EL (cell line): Measurements from ENCODE around the gene OR5T1.

Source experiments
- DNase-seq: peaks from one replicate; pipeline ENCODE4 v3.0.0-alpha.2; 2016

The OR5T1 gene

GRCh38 chr11:56273854-56274253 is at the start of gene OR5T1:
Gene OR5T1 (plus strand): TSS chr11:56274154. CDS start chr11:56275639, 1,485 bp downstream.
- DNase-seq: no peak

- no peak for DNase-seq
Observed at GRCh38 chr11:56234155-56234554, 39.8 kb upstream of the OR5T1 start, which contains the start of gene OR5T2. Gene OR5T2 (minus strand): TSS chr11:56234255. CDS start chr11:56233062, 1,193 bp downstream.

GRCh38 chr11:56251954-56252353 is 22.0 kb upstream of the OR5T1 start, which contains the start of gene OR5T3:
Gene OR5T3 (plus strand): TSS chr11:56252254. CDS start chr11:56252254, 0 bp downstream.
- DNase-seq: no peak

GRCh38 chr11:56271092-56271491 is 2.9 kb upstream of the OR5T1 start:
- DNase-seq: no peak

- no peak for DNase-seq
Observed at GRCh38 chr11:56292154-56292553, 18.2 kb downstream of the OR5T1 start, which contains the start of gene OR8H1. Gene OR8H1 (minus strand): TSS chr11:56292254. CDS start chr11:56291062, 1,192 bp downstream.

- DNase-seq: no peak
Observed at GRCh38 chr11:56296898-56297297, 22.9 kb downstream of the OR5T1 start.

- no peak for DNase-seq
Observed at GRCh38 chr11:56307836-56308235, 33.9 kb downstream of the OR5T1 start.

- DNase-seq: no peak
Observed at GRCh38 chr11:56314844-56315243, 40.9 kb downstream of the OR5T1 start, which contains the start of gene OR8K3. Gene OR8K3 (plus strand): TSS chr11:56315144. CDS start chr11:56318307, 3,163 bp downstream.
